Neural progenitor cell (in vitro differentiated cells): ENCODE data around the gene MAP4K2. TPM values are rescaled to one million over a fixed set of nuclear protein-coding genes. Genes with fewer than 3 reads are reported as not detected.
A peak's percentile ranks its signal among the peaks of the same experiment; 100 is the strongest.

Experiments used
- DNase-seq: peaks from one replicate; pipeline ENCODE4 v3.0.0-alpha.2; 2016; ENCODE audit warnings: low spot score
- H2AFZ ChIP-seq: fragments of 200-600 bp; sonication (generic); replicated peaks from 2 replicates; pipeline ENCODE4 v1.6.1; 2016; ENCODE audit warnings: antibody characterized with exemption
- H3F3A ChIP-seq: fragments of 200-600 bp; sonication (generic); 2 replicates; pipeline ENCODE4 v1.6.1; 2016; ENCODE audit warnings: antibody characterized with exemption, low read depth
- H3K27ac ChIP-seq: fragments of 200-600 bp; sonication (generic); 2 replicates; pipeline ENCODE4 v1.5.1; 2016; ENCODE audit warnings: mild to moderate bottlenecking
- H3K27me3 ChIP-seq: fragments of 200-600 bp; sonication (generic); 2 replicates; pipeline ENCODE4 v1.6.1; 2016; ENCODE audit warnings: mild to moderate bottlenecking, moderate library complexity
- H3K36me3 ChIP-seq: fragments of 200-600 bp; sonication (generic); 2 replicates; pipeline ENCODE4 v1.5.1; 2016
- H3K4me1 ChIP-seq: fragments of 200-600 bp; sonication (generic); 2 replicates; pipeline ENCODE4 v1.6.1; 2016; ENCODE audit warnings: mixed run types
- H3K4me2 ChIP-seq: fragments of 200-600 bp; sonication (generic); 2 replicates; pipeline ENCODE4 v1.6.1; 2016
- H3K4me3 ChIP-seq: fragments of 200-600 bp; sonication (generic); 2 replicates; pipeline ENCODE4 v1.5.1; 2016
- H3K79me2 ChIP-seq: fragments of 200-600 bp; sonication (generic); 2 replicates; pipeline ENCODE4 v1.6.1; 2016; ENCODE audit warnings: low read depth
- H3K9ac ChIP-seq: fragments of 200-600 bp; sonication (generic); 2 replicates; pipeline ENCODE4 v1.6.1; 2016
- H3K9me3 ChIP-seq: fragments of 200-600 bp; sonication (generic); 2 replicates; pipeline ENCODE4 v1.5.1; 2016; ENCODE audit warnings: low read depth
- H4K20me1 ChIP-seq: fragments of 200-600 bp; sonication (generic); 2 replicates; pipeline ENCODE4 v1.6.1; 2016; ENCODE audit warnings: low read depth
- H3K27ac Mint-ChIP-seq: 3 replicates; pipeline ENCODE4 v1.8.0; 2021; ENCODE audit warnings: mixed read lengths
- H3K27me3 Mint-ChIP-seq: 2 replicates; pipeline ENCODE4 v1.8.0; 2022; ENCODE audit warnings: low read depth, mild to moderate bottlenecking, inconsistent platforms, moderate library complexity, mixed read lengths; ENCODE audit not compliant: insufficient read depth
- H3K36me3 Mint-ChIP-seq: 3 replicates; pipeline ENCODE4 v1.8.0; 2021; ENCODE audit warnings: mixed read lengths
- H3K4me1 Mint-ChIP-seq: 3 replicates; pipeline ENCODE4 v1.8.0; 2021; ENCODE audit warnings: mixed read lengths
- H3K4me3 Mint-ChIP-seq: 3 replicates; pipeline ENCODE4 v1.8.0; 2021; ENCODE audit warnings: mild to moderate bottlenecking, moderate library complexity, mixed read lengths
- H3K9me3 Mint-ChIP-seq: 3 replicates; pipeline ENCODE4 v1.8.0; 2020; ENCODE audit warnings: mixed read lengths
- CTCF ChIP-seq: fragments of 200-600 bp; sonication (generic); IDR thresholded peaks from 2 replicates; pipeline ENCODE4 v1.5.1; 2017; ENCODE audit warnings: antibody characterized with exemption, mild to moderate bottlenecking
- EZH2 ChIP-seq: fragments of 200-600 bp; sonication (generic); IDR thresholded peaks from 2 replicates; pipeline ENCODE4 v1.6.1; 2017; ENCODE audit warnings: antibody characterized with exemption, mild to moderate bottlenecking, moderate library complexity
- EZH2phosphoT487 ChIP-seq: fragments of 200-600 bp; sonication (generic); IDR thresholded peaks from 2 replicates; pipeline ENCODE4 v1.6.1; 2017; ENCODE audit warnings: antibody characterized with exemption
- total RNA-seq: library from RNA; depleted of rRNA; stranded (reverse); fragments of >200 nt; gene quantifications from 2 replicates; pipeline ENCODE4 v1.2.3, GENCODE V29; 2015; ENCODE audit warnings: low replicate concordance

Gene MAP4K2
- total RNA-seq, 1 donor from 2014 or later, result 15.8 TPM

GRCh38 chr11:64827451-64827839, 24.4 kb upstream of the MAP4K2 start:
- Histone ChIP-seq H3F3A (no peaks in the 10 kb centered on the region), H3K36me3 (no peaks in the 10 kb centered on the region), H4K20me1 (no peaks in the 10 kb centered on the region), H3K4me2 (no peak overlapping the region), H3K9me3 (no peaks in the 10 kb centered on the region), H2AFZ (no peak overlapping the region), H3K4me3 (no peak overlapping the region), H3K27me3 (no peaks in the 10 kb centered on the region), H3K27ac (no peak overlapping the region), H3K4me1 (no peaks in the 10 kb centered on the region), H3K79me2 (no peaks in the 10 kb centered on the region), H3K9ac (no peak overlapping the region)
- Mint-ChIP-seq H3K4me1 (peaks cover 7% of the 10 kb centered on the region), H3K27ac (no peak overlapping the region), H3K4me3 (no peak overlapping the region), H3K36me3 (no peaks in the 10 kb centered on the region), H3K9me3 (no peaks in the 10 kb centered on the region), H3K27me3 (peaks cover 7% of the 10 kb centered on the region)
- no peak for DNase-seq
- TF ChIP-seq EZH2, result no peak
- TF ChIP-seq EZH2phosphoT487, result no peak

DNA sequence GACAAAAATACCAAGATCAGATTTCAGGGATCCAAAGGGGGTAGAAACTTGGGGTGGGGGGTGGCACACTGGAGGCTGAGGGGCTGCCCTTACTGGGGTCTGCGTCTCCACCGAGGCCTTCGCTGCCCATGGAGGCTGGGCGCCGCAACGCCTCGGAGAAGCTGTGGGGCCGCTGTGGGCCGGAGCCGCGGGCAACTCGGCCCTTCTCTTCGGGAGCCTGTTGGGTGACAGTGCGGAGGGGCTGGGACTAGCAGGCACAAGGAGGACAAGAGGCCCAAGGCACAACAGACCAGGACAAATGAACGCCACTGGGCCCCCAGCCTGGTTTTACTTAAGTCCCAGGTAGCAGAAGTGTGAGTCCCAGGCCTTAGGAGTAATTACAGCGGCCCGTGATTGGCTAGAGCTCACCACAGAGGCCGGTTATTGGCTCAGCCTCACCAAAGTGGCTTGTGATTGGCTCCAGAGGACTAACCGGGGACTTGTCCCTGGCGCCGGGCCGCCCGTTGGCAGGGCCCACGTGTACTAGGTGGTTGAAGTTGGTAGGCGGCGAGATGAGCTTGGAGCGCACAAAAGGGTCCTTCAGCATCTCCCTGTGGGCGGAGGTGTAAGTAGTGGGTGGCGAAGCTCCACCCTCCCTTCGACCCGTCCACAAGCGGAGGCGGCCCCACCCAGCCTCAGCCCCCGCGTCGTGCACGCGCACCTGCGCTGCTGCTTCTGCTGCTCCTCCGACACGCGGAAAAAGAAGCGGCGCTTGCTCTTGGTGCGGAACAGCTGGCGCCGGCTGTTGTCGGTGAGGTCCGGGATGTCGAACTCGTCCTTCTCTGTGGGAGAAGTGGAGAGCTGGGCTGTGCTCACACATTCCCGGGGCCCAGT, 23.8 kb upstream of the MAP4K2 start:
- H3K4me3 Mint-ChIP-seq, result peak overlapping the region; percentile 41
- Histone ChIP-seq H2AFZ (no peak overlapping the region), H3K4me3 (no peak overlapping the region), H4K20me1 (no peaks in the 10 kb centered on the region), H3K9me3 (no peaks in the 10 kb centered on the region), H3K27ac (no peak overlapping the region), H3K4me2 (no peak overlapping the region), H3K9ac (no peak overlapping the region), H3K4me1 (no peaks in the 10 kb centered on the region), H3F3A (peaks cover under 1% of the 10 kb centered on the region), H3K36me3 (no peaks in the 10 kb centered on the region), H3K79me2 (no peaks in the 10 kb centered on the region), H3K27me3 (no peaks in the 10 kb centered on the region)
- peak overlapping the region; percentile 78 for H3K27ac Mint-ChIP-seq
- H3K27me3 Mint-ChIP-seq, result peaks cover 6% of the 10 kb centered on the region
- TF ChIP-seq EZH2, result no peak
- TF ChIP-seq EZH2phosphoT487, result no peak
- TF ChIP-seq CTCF, result no peak
- H3K9me3 Mint-ChIP-seq, result no peaks in the 10 kb centered on the region
- DNase-seq, result no peak
- H3K4me1 Mint-ChIP-seq, result peaks cover 5% of the 10 kb centered on the region
- H3K36me3 Mint-ChIP-seq, result no peaks in the 10 kb centered on the region

DNA sequence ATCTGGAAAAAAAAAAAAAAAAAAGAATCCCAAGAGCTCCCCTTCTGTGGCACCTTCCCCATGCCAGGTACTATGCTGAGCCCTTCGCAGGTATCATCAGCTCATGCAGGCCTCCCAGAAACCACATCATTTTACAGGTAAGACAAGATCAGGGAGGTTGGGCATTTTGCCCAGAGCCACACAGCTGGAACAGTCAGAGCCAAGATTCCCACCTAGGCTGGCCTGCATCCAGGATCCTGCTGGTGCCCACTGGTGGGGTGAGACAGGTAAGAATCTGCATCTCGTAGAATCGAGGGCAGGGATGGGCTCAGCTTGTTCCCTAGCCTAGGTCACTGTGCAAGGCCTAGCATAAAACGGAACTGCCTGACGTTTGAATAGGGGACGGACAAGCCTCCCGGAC, 23.0 kb upstream of the MAP4K2 start:
- Histone ChIP-seq H3K36me3 (no peaks in the 10 kb centered on the region), H3F3A (peaks cover 2% of the 10 kb centered on the region), H2AFZ (no peak overlapping the region), H3K27ac (no peak overlapping the region), H3K9ac (no peak overlapping the region), H4K20me1 (no peaks in the 10 kb centered on the region), H3K4me2 (no peak overlapping the region), H3K4me3 (no peak overlapping the region), H3K27me3 (no peaks in the 10 kb centered on the region), H3K79me2 (no peaks in the 10 kb centered on the region), H3K4me1 (no peaks in the 10 kb centered on the region), H3K9me3 (no peaks in the 10 kb centered on the region)
- H3K4me1 Mint-ChIP-seq, result peaks cover 5% of the 10 kb centered on the region
- H3K27ac Mint-ChIP-seq, result peak overlapping the region; percentile 78
- peaks cover 6% of the 10 kb centered on the region for H3K27me3 Mint-ChIP-seq
- no peak for TF ChIP-seq EZH2
- no peak for TF ChIP-seq EZH2phosphoT487
- no peak for TF ChIP-seq CTCF
- no peaks in the 10 kb centered on the region for H3K36me3 Mint-ChIP-seq
- no peak for DNase-seq
- no peaks in the 10 kb centered on the region for H3K9me3 Mint-ChIP-seq
- H3K4me3 Mint-ChIP-seq, result no peak overlapping the region

DNA sequence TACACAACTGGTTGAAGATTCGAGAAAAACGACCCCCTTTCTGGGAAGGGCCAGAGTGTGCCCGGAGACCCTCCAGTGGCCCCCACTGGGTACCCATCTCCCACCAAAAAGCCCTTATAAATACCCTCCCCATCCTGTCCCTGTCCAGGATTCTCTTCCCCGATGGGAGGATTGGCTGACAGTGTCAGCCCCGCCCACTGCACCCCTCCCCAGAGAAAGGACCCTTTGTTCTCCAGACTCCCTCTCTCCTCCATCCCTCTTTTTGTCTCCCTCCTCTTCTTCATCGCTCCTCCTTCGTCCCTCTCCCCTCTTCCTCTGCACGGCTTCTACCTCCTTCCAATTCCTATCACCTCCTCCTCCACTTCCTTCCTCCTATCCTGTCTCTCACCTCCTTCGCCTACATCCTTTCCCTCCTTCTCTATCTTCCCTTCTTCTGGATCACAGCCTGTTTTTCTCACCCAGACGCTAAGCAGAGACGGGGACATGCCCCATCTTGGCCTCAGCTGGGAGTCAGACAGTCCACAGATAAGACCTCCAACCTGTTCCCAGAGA, 20.6 kb upstream of the MAP4K2 start:
- no peak overlapping the region for H3K4me3 Mint-ChIP-seq
- peaks cover 6% of the 10 kb centered on the region for H3K27me3 Mint-ChIP-seq
- TF ChIP-seq EZH2phosphoT487 (no peak), CTCF (no peak)

More for the DNA sequence above, 20.6 kb upstream of the MAP4K2 start:
- Histone ChIP-seq H4K20me1 (no peaks in the 10 kb centered on the region), H2AFZ (no peak overlapping the region), H3K27ac (no peak overlapping the region), H3K4me2 (no peak overlapping the region), H3K36me3 (no peaks in the 10 kb centered on the region), H3K4me3 (no peak overlapping the region), H3F3A (peaks cover 2% of the 10 kb centered on the region), H3K9ac (no peak overlapping the region), H3K27me3 (no peaks in the 10 kb centered on the region), H3K4me1 (no peaks in the 10 kb centered on the region), H3K79me2 (no peaks in the 10 kb centered on the region), H3K9me3 (no peaks in the 10 kb centered on the region)
- no peak for DNase-seq
- peak overlapping the region; percentile 4 for H3K27ac Mint-ChIP-seq
- H3K4me1 Mint-ChIP-seq, result peaks cover 2% of the 10 kb centered on the region
- H3K9me3 Mint-ChIP-seq, result no peaks in the 10 kb centered on the region
- H3K36me3 Mint-ChIP-seq, result no peaks in the 10 kb centered on the region
